T-cell (primary cell): ENCODE measurements around the gene RERE. TPM values are rescaled to one million over a fixed set of nuclear protein-coding genes. Genes with fewer than 3 reads are reported as not detected.

Experiments
- ATAC-seq, 4 experiments: fragments of 200-7000 bp in 3 of 4; fragments of 150-1000 bp in 1 of 4; cut with Tn5 transposase; replicated peaks in 1 of 4; 1 replicate in 3 of 4; 2 replicates in 1 of 4; pipeline ENCODE4 v1.10.0; 2021; ENCODE audit warnings: moderate library complexity in 3 of 4, mild to moderate bottlenecking in 2 of 4, moderate number of reproducible peaks in 1 of 4
- CTCF ChIA-PET, 2 donors: fragments of 300-600 bp; sonication (Branson Sonifier 250); formaldehyde crosslinking; loops; one replicate each; lab custom pipeline; 2022; ENCODE audit warnings: antibody characterized with exemption in 2 of 2; lab: Charles Lee
- POLR2A ChIA-PET, 2 donors: fragments of 300-600 bp; sonication (Branson Sonifier 250); formaldehyde crosslinking; loops; one replicate each; lab custom pipeline; 2022; ENCODE audit warnings: antibody characterized with exemption in 2 of 2; lab: Charles Lee
- DNase-seq, 35 experiments: peaks; one replicate each; pipeline versions ENCODE4 v3.0.0 to v3.0.0-alpha.2; 2013 to 2023
- H3K27ac ChIP-seq: one replicate; pipeline ENCODE4 v1.5.1; 2013; ENCODE audit warnings: low read length
- H3K27me3 ChIP-seq, 2 experiments: replicated peaks in 1 of 2; 1 replicate in 1 of 2; 2 replicates in 1 of 2; pipeline versions ENCODE4 v1.6.1 to v1.7.0; 2013; ENCODE audit warnings: low read length in 1 of 2, mixed read lengths in 1 of 2; ENCODE audit not compliant: control insufficient read depth in 2 of 2, insufficient read depth in 2 of 2; ENCODE audit errors: extremely low read depth in 1 of 2
- H3K36me3 ChIP-seq, 2 donors: 1 replicate in 1 of 2; 2 replicates in 1 of 2; pipeline versions ENCODE4 v1.6.1 to v1.7.0; 2013; ENCODE audit warnings: low read length in 1 of 2; ENCODE audit not compliant: control insufficient read depth in 2 of 2, insufficient read depth in 1 of 2; ENCODE audit errors: extremely low read depth in 1 of 2
- H3K4me1 ChIP-seq, 2 experiments: 1 replicate in 1 of 2; 2 replicates in 1 of 2; pipeline versions ENCODE4 v1.6.1 to v1.7.0; 2013; ENCODE audit warnings: low read length in 2 of 2, mixed read lengths in 1 of 2; ENCODE audit not compliant: insufficient read depth in 2 of 2, control insufficient read depth in 1 of 2; ENCODE audit errors: extremely low read depth in 1 of 2
- H3K4me3 ChIP-seq, 2 donors: 1 replicate in 1 of 2; 2 replicates in 1 of 2; pipeline versions ENCODE4 v1.5.1 to v1.7.0; 2013; ENCODE audit warnings: mild to moderate bottlenecking in 2 of 2, low read length in 1 of 2, moderate library complexity in 1 of 2; ENCODE audit not compliant: control insufficient read depth in 1 of 2; ENCODE audit errors: extremely low read depth in 1 of 2
- H3K9me3 ChIP-seq: 2 replicates; pipeline ENCODE4 v1.7.0; 2013
- H3K27ac Mint-ChIP-seq, 2 donors: one replicate each; pipeline ENCODE4 v1.8.0; 2020 to 2021; ENCODE audit warnings: mild to moderate bottlenecking in 2 of 2, mixed read lengths in 2 of 2
- H3K27me3 Mint-ChIP-seq, 2 donors: one replicate each; pipeline ENCODE4 v1.8.0; 2021 to 2022; ENCODE audit warnings: mixed read lengths in 2 of 2
- H3K36me3 Mint-ChIP-seq: one replicate; pipeline ENCODE4 v1.8.0; 2021; ENCODE audit warnings: mixed read lengths
- H3K4me1 Mint-ChIP-seq, 3 donors: one replicate each; pipeline ENCODE4 v1.8.0; 2020 to 2022; ENCODE audit warnings: mixed read lengths in 3 of 3, mild to moderate bottlenecking in 1 of 3
- H3K4me3 Mint-ChIP-seq, 3 donors: one replicate each; pipeline ENCODE4 v1.8.0; 2020 to 2022; ENCODE audit warnings: mild to moderate bottlenecking in 3 of 3, mixed read lengths in 3 of 3, moderate library complexity in 3 of 3
- H3K9me3 Mint-ChIP-seq, 3 donors: one replicate each; pipeline ENCODE4 v1.8.0; 2020 to 2022; ENCODE audit warnings: mixed read lengths in 3 of 3
- WGBS: methylation state at CpG from one replicate; pipeline ENCODE4 v1.1.5; 2013; ENCODE audit warnings: missing lambda C conversion rate; ENCODE audit not compliant: insufficient coverage; 5-methylcytosine and 5-hydroxymethylcytosine counted together
- total RNA-seq, 35 experiments: library from RNA in 6 of 35; stranded (reverse) in 6 of 35; fragments of 120-200 nt in 1 of 35; gene quantifications; one replicate each; pipeline versions ENCODE4 v1.2.1 to v1.2.4 and lab custom pipeline; 2013 to 2026

The RERE gene
- total RNA-seq, 5 donors from 2014 or later (not counting 1 experiment from before 2014, with no cell fraction given): 85.1 to 116 (median 103) TPM

- no peak for ATAC-seq
- peaks cover 0 to 11% of the 10 kb centered on the region in 2 experiments for H3K4me1 ChIP-seq
- no peak overlapping the region for H3K27ac ChIP-seq
- Mint-ChIP-seq H3K36me3 (peaks cover 19% of the 10 kb centered on the region), H3K4me1 (peaks cover 50 to 64% (median 55%) of the 10 kb centered on the region in 3 donors), H3K9me3 (no peaks in the 10 kb centered on the region), H3K27ac (peak overlapping the region in 1 of 2 donors; percentile 71), H3K4me3 (no peak overlapping the region), H3K27me3 (no peaks in the 10 kb centered on the region)
- no peak for DNase-seq
- ChIA-PET POLR2A (interaction anchor here in 1 of 2 donors (0.6 kb wide), 1 partner anchor 10 kb away, joined by 3 read pairs; no protein-coding TSS in a partner anchor), CTCF (no interaction called here)
- H3K36me3 ChIP-seq: peaks cover 8 to 50% of the 10 kb centered on the region in 2 donors
- H3K4me3 ChIP-seq: no peak overlapping the region
- H3K9me3 ChIP-seq: no peaks in the 10 kb centered on the region
- 0% methylated on average over 1 of the region's 5 CpGs for WGBS
- no peaks in the 10 kb centered on the region for H3K27me3 ChIP-seq
These were observed 448.3 kb downstream of the RERE start for GRCh38 chr1:8368956-8369639.

- ATAC-seq: no peak
- Mint-ChIP-seq H3K27me3 (no peaks in the 10 kb centered on the region), H3K4me1 (peaks cover 46 to 51% (median 47%) of the 10 kb centered on the region in 3 donors), H3K4me3 (no peak overlapping the region), H3K36me3 (peaks cover 22% of the 10 kb centered on the region), H3K9me3 (no peaks in the 10 kb centered on the region), H3K27ac (peak overlapping the region in 1 of 2 donors; percentile 31)
- 98% methylated on average over 5 of the region's 8 CpGs for WGBS
- Histone ChIP-seq H3K4me3 (no peak overlapping the region), H3K36me3 (peaks cover 8 to 58% of the 10 kb centered on the region in 2 donors), H3K9me3 (no peaks in the 10 kb centered on the region), H3K27ac (no peak overlapping the region), H3K4me1 (peaks cover 0 to 4% of the 10 kb centered on the region in 2 experiments), H3K27me3 (no peaks in the 10 kb centered on the region)
- ChIA-PET CTCF (interaction anchor here in 1 of 2 donors (0.6 kb wide), 1 partner anchor 286 kb away, joined by 3 read pairs; no protein-coding TSS in a partner anchor), POLR2A (interaction anchor here (0.7 kb wide), 2 partner anchors 51 to 60 kb away, joined by 3 to 7 read pairs; no protein-coding TSS in a partner anchor)
- no peak for DNase-seq
These were observed 449.8 kb downstream of the RERE start for GRCh38 chr1:8367571-8368194.

GRCh38 chr1:8365661-8366362 is 451.6 kb downstream of the RERE start:
- ATAC-seq: no peak
- Mint-ChIP-seq H3K27ac (no peak overlapping the region), H3K4me1 (peaks cover 29 to 35% (median 34%) of the 10 kb centered on the region in 3 donors), H3K4me3 (no peak overlapping the region), H3K27me3 (no peaks in the 10 kb centered on the region), H3K36me3 (peaks cover 30% of the 10 kb centered on the region), H3K9me3 (no peaks in the 10 kb centered on the region)
- Histone ChIP-seq H3K4me1 (no peaks in the 10 kb centered on the region), H3K27me3 (no peaks in the 10 kb centered on the region), H3K27ac (no peak overlapping the region), H3K4me3 (no peak overlapping the region), H3K9me3 (no peaks in the 10 kb centered on the region), H3K36me3 (peaks cover 20 to 66% of the 10 kb centered on the region in 2 donors)
- no peak for DNase-seq
- POLR2A ChIA-PET: no interaction called here
- CTCF ChIA-PET: no interaction called here
- 98% methylated on average over 17 of the region's 24 CpGs for WGBS

GRCh38 chr1:8364528-8365442 is 452.7 kb downstream of the RERE start:
- H3K36me3 ChIP-seq: peaks cover 20 to 70% of the 10 kb centered on the region in 2 donors
- H3K9me3 ChIP-seq: no peaks in the 10 kb centered on the region
- H3K27me3 ChIP-seq: no peaks in the 10 kb centered on the region

GRCh38 chr1:8363767-8364301 is 453.6 kb downstream of the RERE start:
- Mint-ChIP-seq H3K4me3 (no peak overlapping the region), H3K27ac (no peak overlapping the region), H3K27me3 (no peaks in the 10 kb centered on the region), H3K4me1 (peaks cover 16 to 18% (median 18%) of the 10 kb centered on the region in 3 donors), H3K9me3 (no peaks in the 10 kb centered on the region), H3K36me3 (peaks cover 33% of the 10 kb centered on the region)
- Histone ChIP-seq H3K36me3 (peaks cover 20 to 80% of the 10 kb centered on the region in 2 donors), H3K4me1 (no peaks in the 10 kb centered on the region), H3K9me3 (no peaks in the 10 kb centered on the region), H3K27ac (no peak overlapping the region), H3K4me3 (no peak overlapping the region), H3K27me3 (no peaks in the 10 kb centered on the region)
- ATAC-seq (no peak), DNase-seq (no peak)
- WGBS: 96% methylated on average over 14 of the region's 18 CpGs
- ChIA-PET POLR2A (no interaction called here), CTCF (interaction anchor here in 1 of 2 donors (0.6 kb wide), 1 partner anchor 254 kb away, joined by 3 read pairs; no protein-coding TSS in a partner anchor)

More at GRCh38 chr1:8364528-8365442, 452.7 kb downstream of the RERE start:
- peaks cover 31% of the 10 kb centered on the region for H3K36me3 Mint-ChIP-seq
- H3K4me1 Mint-ChIP-seq: peaks cover 20 to 25% (median 23%) of the 10 kb centered on the region in 3 donors
- 96% methylated on average over 20 of the region's 29 CpGs for WGBS
- H3K4me1 ChIP-seq: no peaks in the 10 kb centered on the region
- DNase-seq (no peak), ATAC-seq (no peak)
- no peak overlapping the region for H3K4me3 Mint-ChIP-seq
- no peaks in the 10 kb centered on the region for H3K9me3 Mint-ChIP-seq
- POLR2A ChIA-PET: no interaction called here
- no peak overlapping the region for H3K4me3 ChIP-seq
- H3K27me3 Mint-ChIP-seq: no peaks in the 10 kb centered on the region
- CTCF ChIA-PET: no interaction called here
- H3K27ac ChIP-seq: no peak overlapping the region
- H3K27ac Mint-ChIP-seq: no peak overlapping the region
